H1 (cell line): Measurements from ENCODE around the gene IFT74. TPM values are rescaled to one million over a fixed set of nuclear protein-coding genes. Genes with fewer than 3 reads are reported as not detected.
A peak's percentile ranks its signal among the peaks of the same experiment; 100 is the strongest.

ENCODE experiments used
- CTCF ChIA-PET: fragments of 300-600 bp; sonication (Branson Sonifier 250); formaldehyde crosslinking; loops from one replicate; lab custom pipeline; 2021; ENCODE audit not compliant: partially characterized antibody; lab: Charles Lee
- POLR2A ChIA-PET: fragments of 300-600 bp; sonication (Branson Sonifier 250); formaldehyde crosslinking; loops from one replicate; lab custom pipeline; 2021; ENCODE audit warnings: inconsistent platforms; ENCODE audit not compliant: partially characterized antibody; lab: Charles Lee
- DNase-seq, 2 experiments: peaks; one replicate each; pipeline versions ENCODE4 v3.0.0 to v3.0.0-alpha.2; 2010 to 2022; ENCODE audit warnings: low spot score in 2 of 2, low read depth in 1 of 2, mixed read lengths in 1 of 2
- FAIRE-seq: peaks from 2 replicates; lab custom pipeline; 2011; peaks lifted over from hg19 to GRCh38; lab: Jason Lieb, UNC
- H2AFZ ChIP-seq: 2 replicates; pipeline ENCODE4 v1.8.1; 2012; ENCODE audit warnings: low read length, inconsistent platforms
- H2AK5ac ChIP-seq: 2 replicates; pipeline ENCODE4 v1.6.1; 2013; ENCODE audit warnings: low read depth, low read length
- H2BK120ac ChIP-seq: replicated peaks from 2 replicates; pipeline ENCODE3; 2013; ENCODE audit warnings: low read depth, low read length, inconsistent platforms
- H2BK12ac ChIP-seq: 2 replicates; pipeline ENCODE4 v1.6.1; 2013; ENCODE audit warnings: low read depth, low read length
- H2BK15ac ChIP-seq: 2 replicates; pipeline ENCODE4 v1.6.1; 2013; ENCODE audit warnings: low read length
- H2BK20ac ChIP-seq: 2 replicates; pipeline ENCODE4 v1.6.1; 2013; ENCODE audit warnings: low read length
- H2BK5ac ChIP-seq: 2 replicates; pipeline ENCODE4 v1.6.1; 2013; ENCODE audit warnings: low read depth, low read length
- H3K14ac ChIP-seq: 2 replicates; pipeline ENCODE4 v1.6.1; 2013; ENCODE audit warnings: inconsistent platforms; ENCODE audit not compliant: insufficient read length
- H3K18ac ChIP-seq: 2 replicates; pipeline ENCODE4 v1.6.1; 2013; ENCODE audit warnings: low read length; ENCODE audit errors: extremely low read depth
- H3K23ac ChIP-seq: 2 replicates; pipeline ENCODE4 v1.6.1; 2013; ENCODE audit warnings: inconsistent platforms; ENCODE audit not compliant: insufficient read length
- H3K23me2 ChIP-seq: 2 replicates; pipeline ENCODE4 v1.6.1; 2013; ENCODE audit warnings: low read depth, low read length
- H3K27ac ChIP-seq: 2 replicates; pipeline ENCODE4 v1.6.1; 2011; ENCODE audit warnings: low read depth, low read length, inconsistent platforms
- H3K27me3 ChIP-seq, 4 experiments: replicated peaks in 1 of 4; 1 replicate in 1 of 4; 2 replicates in 3 of 4; pipeline versions ENCODE4 v1.6.1 to v1.8.1; 2011 to 2013; ENCODE audit warnings: low read length in 3 of 4, mild to moderate bottlenecking in 3 of 4, inconsistent platforms in 2 of 4, mixed read lengths in 2 of 4, moderate library complexity in 1 of 4; ENCODE audit not compliant: control insufficient read depth in 3 of 4, insufficient read depth in 3 of 4; ENCODE audit errors: extremely low read depth in 1 of 4
- H3K36me3 ChIP-seq, 4 experiments: 2 replicates each; pipeline versions ENCODE4 v1.6.1 to v1.8.1; 2011 to 2013; ENCODE audit warnings: mild to moderate bottlenecking in 4 of 4, low read length in 3 of 4, moderate library complexity in 2 of 4, control low read depth in 1 of 4, inconsistent platforms in 1 of 4; ENCODE audit not compliant: insufficient read depth in 4 of 4, control insufficient read depth in 2 of 4
- H3K4ac ChIP-seq: replicated peaks from 2 replicates; pipeline ENCODE3; 2013; ENCODE audit warnings: low read length, low read depth, mixed read lengths, inconsistent platforms; ENCODE audit not compliant: insufficient read length
- H3K4me1 ChIP-seq, 4 experiments: replicated peaks in 1 of 4; 1 replicate in 1 of 4; 2 replicates in 3 of 4; pipeline versions ENCODE4 v1.6.1 to v1.8.1; 2011 to 2013; ENCODE audit warnings: low read length in 3 of 4, inconsistent platforms in 2 of 4, mixed read lengths in 1 of 4; ENCODE audit not compliant: insufficient read depth in 4 of 4, control insufficient read depth in 3 of 4
- H3K4me2 ChIP-seq, 2 experiments: 2 replicates each; pipeline versions ENCODE4 v1.6.1 to v1.8.1; 2011 to 2013; ENCODE audit warnings: low read depth in 2 of 2, low read length in 2 of 2, control low read depth in 1 of 2, inconsistent platforms in 1 of 2, mild to moderate bottlenecking in 1 of 2; ENCODE audit not compliant: insufficient read depth in 1 of 2
- H3K4me3 ChIP-seq, 4 experiments: fragments of 200-600, 300-600 bp in 1 of 4; sonication (generic), shearing (Covaris generic), sonication (Bioruptor Twin) in 1 of 4; 2 replicates each; pipeline versions ENCODE4 v1.5.1 to v1.8.1; 2011 to 2016; ENCODE audit warnings: low read length in 4 of 4, low read depth in 3 of 4, control low read depth in 2 of 4, inconsistent platforms in 2 of 4, mild to moderate bottlenecking in 2 of 4, mixed read lengths in 1 of 4, moderate library complexity in 1 of 4; ENCODE audit not compliant: insufficient read depth in 2 of 4; ENCODE audit errors: extremely low read depth in 1 of 4
- H3K56ac ChIP-seq: replicated peaks from 2 replicates; pipeline ENCODE3; 2013; ENCODE audit warnings: low read depth, mild to moderate bottlenecking, mixed read lengths, low read length, inconsistent platforms; ENCODE audit not compliant: insufficient read length
- H3K79me1 ChIP-seq: 2 replicates; pipeline ENCODE4 v1.6.1; 2013; ENCODE audit warnings: low read depth, low read length, control low read depth
- H3K79me2 ChIP-seq, 2 experiments: 2 replicates each; pipeline versions ENCODE4 v1.6.1 to v1.8.1; 2012 to 2013; ENCODE audit warnings: low read length in 2 of 2, mild to moderate bottlenecking in 2 of 2, inconsistent platforms in 1 of 2; ENCODE audit not compliant: insufficient read depth in 2 of 2, control insufficient read depth in 1 of 2
- H3K9ac ChIP-seq, 4 experiments: replicated peaks in 1 of 4; 1 replicate in 1 of 4; 2 replicates in 3 of 4; pipeline versions ENCODE4 v1.6.1 to v1.8.1; 2011 to 2013; ENCODE audit warnings: low read depth in 3 of 4, low read length in 3 of 4, control low read depth in 2 of 4, mild to moderate bottlenecking in 2 of 4, moderate library complexity in 2 of 4, inconsistent platforms in 1 of 4; ENCODE audit errors: extremely low read depth in 1 of 4
- H3K9me3 ChIP-seq, 2 experiments: 2 replicates each; pipeline versions ENCODE4 v1.6.1 to v1.8.1; 2012 to 2013; ENCODE audit warnings: mild to moderate bottlenecking in 2 of 2, moderate library complexity in 2 of 2, control low read depth in 1 of 2, inconsistent platforms in 1 of 2, low read depth in 1 of 2, low read length in 1 of 2, mixed read lengths in 1 of 2; ENCODE audit not compliant: insufficient read depth in 2 of 2
- H4K20me1 ChIP-seq, 2 experiments: replicated peaks in 1 of 2; 2 replicates each; pipeline versions ENCODE3 to v1.8.1; 2011 to 2013; ENCODE audit warnings: inconsistent platforms in 2 of 2, low read length in 2 of 2, mild to moderate bottlenecking in 1 of 2; ENCODE audit not compliant: insufficient read depth in 2 of 2, control insufficient read depth in 1 of 2
- H4K5ac ChIP-seq: 2 replicates; pipeline ENCODE4 v1.6.1; 2013; ENCODE audit warnings: low read length, low read depth, mixed read lengths, inconsistent platforms; ENCODE audit not compliant: insufficient read length
- H4K8ac ChIP-seq: 2 replicates; pipeline ENCODE4 v1.8.0; 2013; ENCODE audit warnings: mild to moderate bottlenecking, moderate library complexity, low read length, inconsistent platforms; ENCODE audit not compliant: insufficient read depth; ENCODE audit errors: extremely low read depth
- H4K91ac ChIP-seq: replicated peaks from 2 replicates; pipeline ENCODE3; 2013; ENCODE audit warnings: low read length, mixed read lengths, inconsistent platforms; ENCODE audit not compliant: insufficient read length
- MAFK ChIP-seq: IDR thresholded peaks from 2 replicates; pipeline ENCODE4 v1.6.1; 2012; ENCODE audit warnings: low read depth, mild to moderate bottlenecking, improper control_type of control experiment, low read length
- PHF8 ChIP-seq: fragments of 200-600 bp; sonication (generic); conservative IDR thresholded peaks from 2 replicates; pipeline ENCODE4 v1.7.1; 2012; ENCODE audit warnings: low read depth, mild to moderate bottlenecking, inconsistent platforms, low read length, moderate library complexity
- polyA plus RNA-seq, 7 experiments: library from polyadenylated mRNA; depleted of rRNA in 3 of 7; stranded (reverse) in 5 of 7; unstranded in 2 of 7; fragments of >200 nt in 5 of 7; fragments of 200-250 nt in 2 of 7; gene quantifications; 1 replicate in 5 of 7; 2 replicates in 1 of 7; 4 replicates in 1 of 7; pipeline versions ENCODE4 v1.2.1 to v1.2.3, GENCODE V29; 2011 to 2013; ENCODE audit warnings: missing spikeins in 2 of 7, mixed read lengths in 2 of 7
- total RNA-seq: library from RNA; stranded (reverse); fragmentation: NEBNext Ultra II Directional; extraction: Animal tissue kit (Norgen Biotek cat#: 25700); gene quantifications from 2 replicates; pipeline ENCODE4 v1.2.1, GENCODE V29; 2021

The IFT74 gene
- total and polyA plus RNA-seq, 2 of the 8 experiments (the other 6 are each of a cell fraction or from before 2014, with no cell fraction given): 4.4 to 17.8 TPM

DNA sequence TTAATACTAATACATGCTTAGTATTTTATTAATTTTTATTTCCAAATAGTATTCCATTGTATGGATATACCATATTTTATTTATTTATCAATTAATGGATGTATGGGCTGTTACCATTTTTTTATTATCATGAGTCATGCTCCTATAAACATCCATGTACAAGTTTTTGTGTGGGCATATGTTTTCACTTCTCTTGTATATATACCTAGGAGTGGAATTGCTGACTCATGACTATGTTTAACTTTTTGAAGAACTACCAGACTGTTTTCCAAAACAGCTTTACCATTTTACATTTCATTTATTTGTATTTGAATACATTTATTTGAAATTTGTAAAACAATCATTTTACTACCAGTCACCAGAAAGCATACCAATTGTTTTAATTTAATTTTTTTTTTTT, 63.4 kb downstream of the IFT74 start:
- peak; percentile 67; the same call in 1 of the 2 replicates for TF ChIP-seq MAFK
- TF ChIP-seq PHF8: no peak
- Histone ChIP-seq H2BK5ac (no peak overlapping the region), H2AFZ (no peak overlapping the region), H3K9me3 (no peaks in the 10 kb centered on the region), H2BK120ac (no peak overlapping the region), H2AK5ac (no peak overlapping the region), H3K56ac (no peak overlapping the region), H3K4me2 (no peak overlapping the region), H2BK20ac (no peak overlapping the region), H4K5ac (no peak overlapping the region), H3K23ac (no peak overlapping the region), H3K14ac (no peak overlapping the region), H3K4me3 (no peak overlapping the region), H3K4me1 (no peaks in the 10 kb centered on the region), H3K36me3 (peaks cover 0 to 11% (median 4%) of the 10 kb centered on the region in 4 experiments; a peak in 5 of 8 replicates), H3K27ac (no peak overlapping the region), H4K20me1 (no peaks in the 10 kb centered on the region), H2BK15ac (no peak overlapping the region), H4K91ac (no peak overlapping the region), H3K9ac (no peak overlapping the region), H3K4ac (no peak overlapping the region), H3K23me2 (no peaks in the 10 kb centered on the region), H3K79me2 (no peaks in the 10 kb centered on the region), H4K8ac (no peak overlapping the region), H3K18ac (no peak overlapping the region), H3K79me1 (no peaks in the 10 kb centered on the region), H2BK12ac (no peak overlapping the region), H3K27me3 (no peaks in the 10 kb centered on the region)
- POLR2A ChIA-PET: interaction anchor here (0.6 kb wide), 2 partner anchors 53 to 120 kb away, joined by 3 to 4 read pairs; no protein-coding TSS in a partner anchor
- CTCF ChIA-PET: interaction anchor here (0.6 to 2.3 kb wide), 7 partner anchors 8 to 305 kb away, joined by 3 to 11 read pairs (median 3); no protein-coding TSS in a partner anchor
- DNase-seq (no peak), FAIRE-seq (no peak)
